GM19025 (cell line): ENCODE measurements around the gene TANGO6.

Experiments
- ATAC-seq: cut with Tn5 transposase; IDR thresholded peaks from one replicate; pipeline ENCODE4 v1.9.1; 2021; ENCODE audit warnings: mild to moderate bottlenecking, low read depth, moderate library complexity; ENCODE audit not compliant: unreplicated experiment

The TANGO6 gene

DNA sequence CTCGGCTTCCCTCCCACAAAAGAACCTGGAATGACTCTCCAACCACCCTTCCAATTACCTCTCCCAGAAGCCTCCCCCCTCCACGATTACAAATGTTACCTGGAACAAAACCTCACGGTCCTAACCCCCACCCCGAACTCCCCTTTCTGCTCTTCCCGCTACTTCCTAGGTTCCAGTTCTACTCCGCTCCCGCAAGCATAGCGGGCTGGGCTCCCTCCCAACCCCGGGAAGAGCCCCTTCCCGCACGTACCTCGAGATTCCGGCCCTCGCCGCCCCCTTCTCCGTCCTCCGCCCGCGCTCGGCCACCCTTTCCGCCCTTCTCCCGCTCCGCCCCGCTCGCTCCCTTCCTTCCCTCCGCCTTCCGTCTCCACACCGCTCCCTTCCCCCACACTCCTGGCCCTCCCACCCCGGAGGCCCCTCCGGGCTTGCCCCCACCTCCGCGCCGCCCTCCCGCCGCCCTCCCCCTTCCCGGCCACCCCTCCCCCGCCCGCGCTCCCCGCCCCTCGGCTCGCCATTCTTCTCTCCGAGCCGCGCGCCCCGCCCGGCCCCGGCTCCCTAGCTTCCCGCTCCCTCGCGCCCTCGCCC, 288.6 kb downstream of the TANGO6 start:
- peak; percentile 38 for ATAC-seq

DNA sequence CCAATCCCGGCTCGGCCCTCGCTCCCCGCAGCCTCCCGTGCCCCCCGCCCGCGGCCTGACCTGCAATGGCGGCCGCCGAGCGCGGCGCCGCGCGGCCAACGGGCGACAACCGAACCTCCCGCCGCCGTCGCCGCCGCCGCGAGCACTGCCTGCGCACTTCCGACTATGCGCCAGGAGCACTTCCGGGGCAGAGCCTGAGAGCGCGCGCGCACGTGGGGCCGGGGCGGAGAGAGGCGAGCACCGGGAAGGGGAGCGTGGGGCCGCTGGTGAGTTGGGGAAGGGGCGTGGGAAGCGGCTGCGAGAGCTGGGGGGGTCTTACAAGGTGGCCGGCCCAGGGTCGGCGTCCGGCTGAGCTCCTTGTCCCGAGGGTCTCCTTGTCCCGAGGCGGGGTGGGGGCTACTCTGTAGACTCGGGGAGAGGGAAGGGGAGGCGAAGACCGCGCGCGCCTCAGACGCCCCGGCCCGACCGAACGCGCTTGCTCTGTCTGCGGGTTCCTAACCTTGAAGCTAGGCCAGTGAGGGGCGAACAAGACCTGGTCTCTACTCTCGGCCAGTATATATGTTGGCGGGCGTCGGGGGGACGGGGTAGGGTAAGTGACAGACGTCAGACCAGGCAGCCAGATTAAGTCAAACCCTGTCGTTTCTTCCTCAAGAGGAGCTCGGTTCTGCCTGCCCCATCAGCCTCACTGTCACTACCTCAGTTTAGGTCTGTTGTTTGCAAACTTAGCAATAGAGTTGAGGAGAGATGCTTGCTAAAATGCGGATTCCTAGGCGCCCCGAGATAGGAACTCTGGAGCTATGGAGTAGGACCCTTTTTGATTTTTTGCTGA, 289.3 kb downstream of the TANGO6 start, which contains the start of the genes CHTF8 and UTP4:
TSS of gene CHTF8 (minus strand) at position 165 of the 829 bp plus-strand sequence. CDS start 11,130 bp downstream, outside the sequence.
TSS of gene UTP4 (plus strand) at position 226 of the 829 bp plus-strand sequence. CDS start 811 bp downstream, outside the sequence.
- peak; percentile 93 for ATAC-seq

- no peak for ATAC-seq
These were observed 290.1 kb downstream of the TANGO6 start for GRCh38 chr16:69133373-69133954.
